ENCODE results near the gene MARCHF10. TPM values are rescaled to one million over a fixed set of nuclear protein-coding genes. Genes with fewer than 3 reads are reported as not detected.

MARCHF10 gene
- total RNA-seq, 1 donor from 2014 or later, result 0.25 TPM

DNA sequence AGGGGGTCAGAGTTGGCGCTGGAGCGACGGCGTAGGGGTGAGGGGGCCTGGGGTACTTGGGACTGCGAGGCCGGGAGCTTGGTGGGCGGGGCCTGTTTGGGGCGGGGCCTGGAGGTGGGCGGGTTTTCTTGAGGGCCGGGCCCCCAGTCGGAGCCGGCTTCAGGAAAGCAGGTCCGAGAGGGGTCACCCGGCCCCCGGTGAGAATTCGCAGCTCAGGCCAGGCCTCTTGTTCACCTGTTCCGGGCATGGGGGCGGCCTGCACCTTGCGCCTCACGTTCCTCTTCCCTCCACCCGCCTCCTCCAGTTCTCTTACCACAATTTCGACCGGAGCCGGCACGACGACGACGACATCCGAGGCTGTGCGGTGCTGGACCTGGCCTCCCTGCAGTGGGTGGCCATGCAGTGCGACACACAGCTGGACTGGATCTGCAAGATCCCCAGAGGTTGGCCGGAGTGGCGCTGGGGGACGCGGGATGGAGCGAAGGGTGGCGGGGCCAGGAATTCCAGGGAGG is 128.2 kb downstream of the MARCHF10 start:
- DNase-seq (ENCODE audit: extremely low spot score in 2 of 2), result no peak
- H3K4me1 ChIP-seq, result peaks cover 9% of the 10 kb centered on the region
- H3K4me3 ChIP-seq, result no peak overlapping the region
- H3K27me3 ChIP-seq, result no peaks in the 10 kb centered on the region
- H3K36me3 ChIP-seq, result peaks cover 0 to 10% of the 10 kb centered on the region in 2 donors
- no peaks in the 10 kb centered on the region for H3K9me3 ChIP-seq
- no peak overlapping the region for H3K27ac ChIP-seq
- intact Hi-C loops (cut with DNase I), result no loop called here
- TF ChIP-seq POLR2AphosphoS5 (IDR thresholded peaks at IDR 0.05; ENCODE audit: insufficient read depth in 1 of 2, low read depth in 1 of 2), result no peak
- TF ChIP-seq, protein P1, sequence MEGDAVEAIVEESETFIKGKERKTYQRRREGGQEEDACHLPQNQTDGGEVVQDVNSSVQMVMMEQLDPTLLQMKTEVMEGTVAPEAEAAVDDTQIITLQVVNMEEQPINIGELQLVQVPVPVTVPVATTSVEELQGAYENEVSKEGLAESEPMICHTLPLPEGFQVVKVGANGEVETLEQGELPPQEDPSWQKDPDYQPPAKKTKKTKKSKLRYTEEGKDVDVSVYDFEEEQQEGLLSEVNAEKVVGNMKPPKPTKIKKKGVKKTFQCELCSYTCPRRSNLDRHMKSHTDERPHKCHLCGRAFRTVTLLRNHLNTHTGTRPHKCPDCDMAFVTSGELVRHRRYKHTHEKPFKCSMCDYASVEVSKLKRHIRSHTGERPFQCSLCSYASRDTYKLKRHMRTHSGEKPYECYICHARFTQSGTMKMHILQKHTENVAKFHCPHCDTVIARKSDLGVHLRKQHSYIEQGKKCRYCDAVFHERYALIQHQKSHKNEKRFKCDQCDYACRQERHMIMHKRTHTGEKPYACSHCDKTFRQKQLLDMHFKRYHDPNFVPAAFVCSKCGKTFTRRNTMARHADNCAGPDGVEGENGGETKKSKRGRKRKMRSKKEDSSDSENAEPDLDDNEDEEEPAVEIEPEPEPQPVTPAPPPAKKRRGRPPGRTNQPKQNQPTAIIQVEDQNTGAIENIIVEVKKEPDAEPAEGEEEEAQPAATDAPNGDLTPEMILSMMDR (IDR thresholded peaks at IDR 0.05), result no peak
- TF ChIP-seq POLR2A (IDR thresholded peaks at IDR 0.05), result no peak

DNA sequence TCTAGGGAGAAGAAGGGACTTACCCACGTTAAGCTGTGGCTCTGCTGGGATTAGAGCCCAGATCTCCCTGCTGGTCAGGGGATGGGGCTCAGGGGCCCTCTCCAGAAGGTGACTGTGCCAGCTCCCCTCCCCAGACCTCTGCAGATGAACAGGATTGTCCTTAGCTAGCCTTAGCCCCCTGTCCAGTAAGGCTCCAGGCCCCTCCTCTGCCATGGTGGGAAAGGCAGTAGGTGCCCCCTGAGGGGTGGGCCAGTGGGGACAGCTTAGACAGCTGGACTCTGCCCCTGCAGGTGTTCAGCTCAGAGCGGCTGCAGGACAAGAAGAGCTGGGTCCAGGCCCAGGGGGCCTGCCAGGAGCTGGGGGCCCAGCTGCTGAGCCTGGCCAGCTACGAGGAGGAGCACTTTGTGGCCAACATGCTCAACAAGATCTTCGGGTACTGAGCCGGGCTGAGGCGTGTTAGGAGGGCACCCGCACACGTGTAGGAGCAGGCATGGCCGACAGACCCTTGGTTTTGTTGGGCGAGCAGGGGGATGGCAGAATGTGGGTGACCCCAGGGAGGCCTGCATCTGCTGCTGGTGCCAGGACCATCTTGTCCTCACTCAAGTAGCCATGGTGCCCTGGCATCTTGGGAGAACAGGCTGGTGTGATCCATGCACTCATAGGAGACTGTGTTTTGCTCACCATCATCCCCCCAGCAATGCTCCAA is 129.7 kb downstream of the MARCHF10 start:
- H3K9me3 ChIP-seq, result no peaks in the 10 kb centered on the region
- TF ChIP-seq, protein P1 (IDR thresholded peaks at IDR 0.05), result no peak
- TF ChIP-seq POLR2A (IDR thresholded peaks at IDR 0.05) (no peak), POLR2AphosphoS5 (IDR thresholded peaks at IDR 0.05; ENCODE audit: insufficient read depth in 1 of 2, low read depth in 1 of 2) (no peak)
- H3K4me1 ChIP-seq, result peaks cover 13% of the 10 kb centered on the region
- no peak overlapping the region for H3K4me3 ChIP-seq
- intact Hi-C loops (cut with DNase I), result no loop called here
- no peak for DNase-seq (ENCODE audit: extremely low spot score in 2 of 2)
- no peak overlapping the region for H3K27ac ChIP-seq
- H3K27me3 ChIP-seq, result no peaks in the 10 kb centered on the region
- peaks cover 0 to 10% of the 10 kb centered on the region in 2 donors for H3K36me3 ChIP-seq

DNA sequence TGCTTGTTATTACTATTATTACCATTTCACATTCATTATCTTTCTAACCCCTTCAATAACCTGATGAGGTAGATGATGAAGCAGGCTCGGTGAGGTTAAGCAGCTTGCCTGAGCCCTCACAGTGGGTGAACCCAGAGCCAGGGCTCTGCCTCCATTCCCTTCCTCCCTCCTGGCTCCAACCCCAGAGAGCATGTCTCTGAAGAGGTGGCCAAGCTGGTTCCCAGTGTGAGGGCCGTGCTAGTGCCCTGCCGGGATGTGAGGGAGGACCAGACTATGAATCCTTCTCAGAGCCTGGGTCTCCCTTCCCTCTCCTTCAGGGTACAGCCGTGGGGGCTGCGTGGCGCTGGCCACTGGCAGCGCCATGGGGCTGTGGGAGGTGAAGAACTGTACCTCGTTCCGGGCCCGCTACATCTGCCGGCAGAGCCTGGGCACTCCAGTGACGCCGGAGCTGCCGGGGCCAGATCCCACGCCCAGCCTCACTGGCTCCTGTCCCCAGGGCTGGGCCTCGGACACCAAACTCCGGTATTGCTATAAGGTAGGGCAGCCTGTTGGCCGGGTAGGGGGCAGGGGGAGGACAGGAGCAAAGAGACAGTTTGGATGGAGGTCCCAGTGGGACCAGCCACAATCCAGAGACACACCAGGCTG is 131.0 kb downstream of the MARCHF10 start:
- H3K4me1 ChIP-seq, result peaks cover 19% of the 10 kb centered on the region
- no peaks in the 10 kb centered on the region for H3K27me3 ChIP-seq
- TF ChIP-seq POLR2AphosphoS5 (IDR thresholded peaks at IDR 0.05; ENCODE audit: insufficient read depth in 1 of 2, low read depth in 1 of 2) (no peak), POLR2A (IDR thresholded peaks at IDR 0.05) (no peak)
- TF ChIP-seq, protein P1 (IDR thresholded peaks at IDR 0.05), result no peak
- H3K4me3 ChIP-seq, result no peak overlapping the region
- no peak for DNase-seq (ENCODE audit: extremely low spot score in 2 of 2)
- no peak overlapping the region for H3K27ac ChIP-seq
- no peaks in the 10 kb centered on the region for H3K9me3 ChIP-seq
- peaks cover 0 to 10% of the 10 kb centered on the region in 2 donors for H3K36me3 ChIP-seq
- intact Hi-C loops (cut with DNase I), result no loop called here

DNA sequence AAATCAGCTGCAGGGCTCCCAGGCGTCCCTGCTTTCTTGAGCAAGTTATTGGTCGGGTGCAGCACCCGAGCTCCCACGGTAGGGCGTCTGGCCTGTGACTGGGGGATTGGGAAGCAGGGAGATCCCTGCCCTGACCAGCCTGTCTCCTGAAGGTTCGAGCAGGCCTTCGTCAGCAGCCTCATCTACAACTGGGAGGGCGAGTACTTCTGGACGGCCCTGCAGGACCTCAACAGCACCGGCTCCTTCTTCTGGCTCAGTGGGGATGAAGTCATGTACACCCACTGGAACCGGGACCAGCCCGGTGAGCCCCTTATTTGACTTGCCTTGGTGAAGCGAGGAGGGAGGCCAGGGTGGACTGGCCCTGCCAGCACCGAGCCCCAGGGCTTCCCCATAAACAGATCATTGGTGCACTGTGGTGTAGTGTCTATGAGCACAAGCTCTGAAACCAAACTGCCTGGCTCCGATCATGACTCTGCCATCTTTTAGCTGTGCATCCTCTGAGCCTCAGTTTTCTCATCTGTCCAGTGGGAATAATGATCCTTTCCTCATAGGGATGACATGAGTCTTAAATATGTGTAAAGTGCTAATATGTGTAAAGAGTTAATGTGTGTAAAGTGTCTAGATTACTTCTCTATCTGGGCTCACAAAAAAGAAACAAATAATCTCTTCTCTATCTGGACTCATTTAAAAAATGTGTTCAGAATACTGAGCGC is 131.7 kb downstream of the MARCHF10 start:
- intact Hi-C loops (cut with DNase I), result no loop called here
- Histone ChIP-seq H3K27ac (no peak overlapping the region), H3K36me3 (peaks cover 0 to 10% of the 10 kb centered on the region in 2 donors), H3K9me3 (no peaks in the 10 kb centered on the region), H3K27me3 (no peaks in the 10 kb centered on the region), H3K4me1 (peaks cover 23% of the 10 kb centered on the region), H3K4me3 (no peak overlapping the region)
- TF ChIP-seq, protein P1 (IDR thresholded peaks at IDR 0.05), result no peak
- TF ChIP-seq POLR2AphosphoS5 (IDR thresholded peaks at IDR 0.05; ENCODE audit: insufficient read depth in 1 of 2, low read depth in 1 of 2), result no peak
- TF ChIP-seq POLR2A (IDR thresholded peaks at IDR 0.05), result no peak
- no peak for DNase-seq (ENCODE audit: extremely low spot score in 2 of 2)

Data from vagina (tissue), 2 donors.